Liver (tissue), 9 donors: ENCODE measurements around the gene IL20. TPM values are rescaled to one million over a fixed set of nuclear protein-coding genes. Genes with fewer than 3 reads are reported as not detected.

Source experiments
- DNase-seq: peaks from one replicate; pipeline ENCODE4 v3.0.0-alpha.2; 2017; ENCODE audit warnings: low spot score
- H3K27ac ChIP-seq, 2 donors: one replicate each; pipeline ENCODE4 v1.7.0; 2013; ENCODE audit warnings: inconsistent platforms in 2 of 2, low read length in 2 of 2, control low read depth in 1 of 2, low read depth in 1 of 2, mild to moderate bottlenecking in 1 of 2
- H3K27me3 ChIP-seq, 4 donors: one replicate each; pipeline versions ENCODE4 v1.6.1 to v1.7.0; 2013; ENCODE audit warnings: low read length in 3 of 4, inconsistent platforms in 1 of 4, mild to moderate bottlenecking in 1 of 4, moderate library complexity in 1 of 4; ENCODE audit not compliant: control insufficient read depth in 4 of 4, insufficient read depth in 4 of 4
- H3K36me3 ChIP-seq, 4 donors: one replicate each; pipeline versions ENCODE4 v1.6.1 to v1.7.0; 2013; ENCODE audit warnings: low read length in 3 of 4, mild to moderate bottlenecking in 3 of 4, low read depth in 1 of 4, moderate library complexity in 1 of 4; ENCODE audit not compliant: control insufficient read depth in 4 of 4, insufficient read depth in 3 of 4
- H3K4me1 ChIP-seq, 4 donors: one replicate each; pipeline versions ENCODE4 v1.6.1 to v1.7.0; 2013; ENCODE audit warnings: low read length in 3 of 4, mild to moderate bottlenecking in 3 of 4, moderate library complexity in 1 of 4; ENCODE audit not compliant: control insufficient read depth in 4 of 4, insufficient read depth in 4 of 4
- H3K4me3 ChIP-seq, 3 donors: one replicate each; pipeline versions ENCODE4 v1.6.1 to v1.7.0; 2013; ENCODE audit warnings: low read length in 3 of 3, control low read depth in 1 of 3, low read depth in 1 of 3, mild to moderate bottlenecking in 1 of 3
- H3K9ac ChIP-seq, 2 donors: one replicate each; pipeline ENCODE4 v1.7.0; 2013; ENCODE audit warnings: low read length in 2 of 2, mild to moderate bottlenecking in 2 of 2, moderate library complexity in 2 of 2, control low read depth in 1 of 2, low read depth in 1 of 2
- H3K9me3 ChIP-seq, 4 donors: one replicate each; pipeline versions ENCODE4 v1.6.1 to v1.7.0; 2013; ENCODE audit warnings: low read length in 3 of 4; ENCODE audit not compliant: control insufficient read depth in 4 of 4
- EGR1 ChIP-seq, 2 donors: IDR thresholded peaks; 2 replicates each; pipeline ENCODE4 v1.6.1; 2016 to 2018; ENCODE audit warnings: antibody characterized with exemption in 2 of 2, low read depth in 2 of 2
- FOXA2 ChIP-seq: IDR thresholded peaks from 2 replicates; pipeline ENCODE4 v1.6.1; 2016; ENCODE audit warnings: antibody characterized with exemption
- HNF4A ChIP-seq, 2 donors: conservative IDR thresholded peaks; 2 replicates each; pipeline ENCODE4 v1.6.1; 2016; ENCODE audit warnings: antibody characterized with exemption in 2 of 2, mild to moderate bottlenecking in 2 of 2
- REST ChIP-seq: IDR thresholded peaks from 2 replicates; pipeline ENCODE4 v1.6.1; 2016; ENCODE audit warnings: antibody characterized with exemption, mild to moderate bottlenecking
- RXRA ChIP-seq, 2 donors: IDR thresholded peaks; 2 replicates each; pipeline ENCODE4 v1.6.1; 2017 to 2018; ENCODE audit warnings: antibody characterized with exemption in 2 of 2, mild to moderate bottlenecking in 1 of 2
- SP1 ChIP-seq: IDR thresholded peaks from 2 replicates; pipeline ENCODE4 v1.6.1; 2018; ENCODE audit warnings: antibody characterized with exemption, mild to moderate bottlenecking
- TAF1 ChIP-seq: conservative IDR thresholded peaks from 2 replicates; pipeline ENCODE4 v1.6.1; 2016; ENCODE audit warnings: antibody characterized with exemption, mild to moderate bottlenecking
- YY1 ChIP-seq: IDR thresholded peaks from 2 replicates; pipeline ENCODE4 v1.6.1; 2016; ENCODE audit warnings: antibody characterized with exemption, mild to moderate bottlenecking
- WGBS: extraction: QIAGEN DNeasy Blood & Tissue Kit; methylation state at CpG from one replicate; pipeline ENCODE4 v1.1.7; 2013; 5-methylcytosine and 5-hydroxymethylcytosine counted together
- polyA plus RNA-seq, 2 donors: library from polyadenylated mRNA; stranded (reverse) in 1 of 2; unstranded in 1 of 2; fragments of 200-250 nt in 1 of 2; fragments of >200 nt in 1 of 2; fragmentation: Nextera tagmentation in 1 of 2; extraction: Ambion mirVana in 1 of 2; gene quantifications; one replicate each; pipeline versions ENCODE4 v1.2.1 to v1.2.3, GENCODE V29; 2013 to 2015
- total RNA-seq, 2 donors: library from RNA; depleted of rRNA; stranded (reverse); fragments of >200 nt; gene quantifications; one replicate each; pipeline ENCODE4 v1.2.3, GENCODE V29; 2014
- TF ChIP-seq, protein P1 (sequence below): IDR thresholded peaks from 2 replicates; pipeline ENCODE4 v1.6.1; 2016; ENCODE audit warnings: antibody characterized with exemption
- TF ChIP-seq, protein P2 (sequence below): fragments of 150-350 bp; IDR thresholded peaks from 2 replicates; pipeline ENCODE4 v1.5.1; 2017; ENCODE audit warnings: improper control_type of control experiment, low read depth, low read length; ENCODE audit not compliant: missing input control
- TF ChIP-seq, protein P3 (sequence below): IDR thresholded peaks from 2 replicates; pipeline ENCODE4 v1.6.1; 2016; ENCODE audit warnings: antibody characterized with exemption
- donor health status: healthy.
- donor health status: healthy.
- donor health status: healthy.
- donor health status: healthy.
- donor health status: healthy.

The IL20 gene
- total and polyA plus RNA-seq, 4 donors = 0.17 TPM; not detected in 3

DNA sequence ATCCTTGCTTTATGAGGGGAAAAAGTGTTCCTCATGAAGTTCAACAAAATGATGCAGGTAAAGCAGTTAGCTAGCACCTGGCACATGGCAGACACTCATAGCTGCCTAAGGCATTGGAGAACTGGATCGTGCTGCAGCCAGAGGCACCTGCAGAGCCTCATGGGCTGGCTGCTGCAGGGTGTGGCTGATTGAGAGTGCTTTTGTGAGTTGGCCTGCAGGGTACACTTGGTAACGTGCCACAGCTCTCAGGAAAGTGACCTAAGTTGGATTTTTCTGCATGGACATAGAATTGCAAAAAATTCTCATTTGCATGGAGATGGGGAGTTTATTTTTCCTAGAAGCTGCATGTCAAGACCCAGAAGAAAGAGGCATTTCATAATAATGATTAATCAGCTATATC lies 31.6 kb upstream of the IL20 start:
- no peak overlapping the region for H3K4me3 ChIP-seq
- H3K4me1 ChIP-seq = no peaks in the 10 kb centered on the region
- WGBS = 47% methylated on average over 2 of the region's 2 CpGs
- no peak overlapping the region for H3K9ac ChIP-seq
- H3K36me3 ChIP-seq = no peaks in the 10 kb centered on the region
- DNase-seq = no peak
- no peak for TF ChIP-seq REST
- TF ChIP-seq RXRA (IDR thresholded peaks at IDR 0.05) = no peak
- no peak for TF ChIP-seq EGR1 (IDR thresholded peaks at IDR 0.05; ENCODE audit: low read depth in 2 of 2)
- TF ChIP-seq, protein P1, sequence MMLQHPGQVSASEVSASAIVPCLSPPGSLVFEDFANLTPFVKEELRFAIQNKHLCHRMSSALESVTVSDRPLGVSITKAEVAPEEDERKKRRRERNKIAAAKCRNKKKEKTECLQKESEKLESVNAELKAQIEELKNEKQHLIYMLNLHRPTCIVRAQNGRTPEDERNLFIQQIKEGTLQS = no peak
- TF ChIP-seq FOXA2 = no peak
- TF ChIP-seq, protein P2, sequence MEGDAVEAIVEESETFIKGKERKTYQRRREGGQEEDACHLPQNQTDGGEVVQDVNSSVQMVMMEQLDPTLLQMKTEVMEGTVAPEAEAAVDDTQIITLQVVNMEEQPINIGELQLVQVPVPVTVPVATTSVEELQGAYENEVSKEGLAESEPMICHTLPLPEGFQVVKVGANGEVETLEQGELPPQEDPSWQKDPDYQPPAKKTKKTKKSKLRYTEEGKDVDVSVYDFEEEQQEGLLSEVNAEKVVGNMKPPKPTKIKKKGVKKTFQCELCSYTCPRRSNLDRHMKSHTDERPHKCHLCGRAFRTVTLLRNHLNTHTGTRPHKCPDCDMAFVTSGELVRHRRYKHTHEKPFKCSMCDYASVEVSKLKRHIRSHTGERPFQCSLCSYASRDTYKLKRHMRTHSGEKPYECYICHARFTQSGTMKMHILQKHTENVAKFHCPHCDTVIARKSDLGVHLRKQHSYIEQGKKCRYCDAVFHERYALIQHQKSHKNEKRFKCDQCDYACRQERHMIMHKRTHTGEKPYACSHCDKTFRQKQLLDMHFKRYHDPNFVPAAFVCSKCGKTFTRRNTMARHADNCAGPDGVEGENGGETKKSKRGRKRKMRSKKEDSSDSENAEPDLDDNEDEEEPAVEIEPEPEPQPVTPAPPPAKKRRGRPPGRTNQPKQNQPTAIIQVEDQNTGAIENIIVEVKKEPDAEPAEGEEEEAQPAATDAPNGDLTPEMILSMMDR = no peak
- TF ChIP-seq, protein P3, sequence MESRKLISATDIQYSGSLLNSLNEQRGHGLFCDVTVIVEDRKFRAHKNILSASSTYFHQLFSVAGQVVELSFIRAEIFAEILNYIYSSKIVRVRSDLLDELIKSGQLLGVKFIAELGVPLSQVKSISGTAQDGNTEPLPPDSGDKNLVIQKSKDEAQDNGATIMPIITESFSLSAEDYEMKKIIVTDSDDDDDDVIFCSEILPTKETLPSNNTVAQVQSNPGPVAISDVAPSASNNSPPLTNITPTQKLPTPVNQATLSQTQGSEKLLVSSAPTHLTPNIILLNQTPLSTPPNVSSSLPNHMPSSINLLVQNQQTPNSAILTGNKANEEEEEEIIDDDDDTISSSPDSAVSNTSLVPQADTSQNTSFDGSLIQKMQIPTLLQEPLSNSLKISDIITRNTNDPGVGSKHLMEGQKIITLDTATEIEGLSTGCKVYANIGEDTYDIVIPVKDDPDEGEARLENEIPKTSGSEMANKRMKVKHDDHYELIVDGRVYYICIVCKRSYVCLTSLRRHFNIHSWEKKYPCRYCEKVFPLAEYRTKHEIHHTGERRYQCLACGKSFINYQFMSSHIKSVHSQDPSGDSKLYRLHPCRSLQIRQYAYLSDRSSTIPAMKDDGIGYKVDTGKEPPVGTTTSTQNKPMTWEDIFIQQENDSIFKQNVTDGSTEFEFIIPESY = no peak
- no peak overlapping the region for H3K27ac ChIP-seq
- no peaks in the 10 kb centered on the region for H3K27me3 ChIP-seq
- H3K9me3 ChIP-seq = no peaks in the 10 kb centered on the region

GRCh38 chr1:206834217-206834616 lies 31.2 kb upstream of the IL20 start:
- TF ChIP-seq TAF1 (no peak), YY1 (no peak), SP1 (no peak), REST (no peak), FOXA2 (no peak), HNF4A (conservative IDR thresholded peaks at IDR 0.05) (no peak)
- TF ChIP-seq, protein P3 = no peak
- TF ChIP-seq, protein P2 = no peak
- Histone ChIP-seq H3K4me1 (no peaks in the 10 kb centered on the region), H3K9me3 (no peaks in the 10 kb centered on the region), H3K9ac (no peak overlapping the region), H3K27ac (no peak overlapping the region), H3K27me3 (no peaks in the 10 kb centered on the region), H3K36me3 (no peaks in the 10 kb centered on the region), H3K4me3 (no peak overlapping the region)
- 82% methylated on average over 6 of the region's 6 CpGs for WGBS
- no peak for DNase-seq
